SHP77 treated with DMSO at 0.1 percent for 48 hours (cell line): ENCODE data around the gene TXNDC5.

Experiments used
- DNase-seq: peaks from one replicate; lab custom pipeline; 2025; lab: John Stamatoyannopoulos, UW

The TXNDC5 gene

GRCh38 chr6:7910654-7911344 lies at the start of gene TXNDC5:
TXNDC5 (minus strand) TSS chr6:7910788; CDS start chr6:7910776, 12 bp downstream.
- DNase-seq, result peak; percentile 8

GRCh38 chr6:7960141-7960540 lies 49.6 kb upstream of the TXNDC5 start:
- DNase-seq, result no peak

- DNase-seq, result no peak
Measured at GRCh38 chr6:7959453-7959852, 48.9 kb upstream of the TXNDC5 start.

GRCh38 chr6:7958464-7958863 lies 47.9 kb upstream of the TXNDC5 start:
- no peak for DNase-seq

- DNase-seq, result no peak
Measured at GRCh38 chr6:7956257-7956656, 45.7 kb upstream of the TXNDC5 start.

GRCh38 chr6:7954477-7955200 lies 44.1 kb upstream of the TXNDC5 start:
- no peak for DNase-seq

- no peak for DNase-seq
Measured at GRCh38 chr6:7953753-7954152, 43.2 kb upstream of the TXNDC5 start.

GRCh38 chr6:7939864-7940228 lies 29.3 kb upstream of the TXNDC5 start:
- no peak for DNase-seq

GRCh38 chr6:7939184-7939863 lies 28.7 kb upstream of the TXNDC5 start:
- DNase-seq, result peak; percentile 45

- no peak for DNase-seq
Measured at GRCh38 chr6:7938562-7939183, 28.1 kb upstream of the TXNDC5 start.

GRCh38 chr6:7933794-7934193 lies 23.2 kb upstream of the TXNDC5 start:
- DNase-seq, result no peak

GRCh38 chr6:7932625-7933024 lies 22.0 kb upstream of the TXNDC5 start:
- no peak for DNase-seq

- DNase-seq, result no peak
Measured at GRCh38 chr6:7924867-7925266, 14.3 kb upstream of the TXNDC5 start.

GRCh38 chr6:7922596-7922995 lies 12.0 kb upstream of the TXNDC5 start:
- no peak for DNase-seq

- no peak for DNase-seq
Measured at GRCh38 chr6:7921632-7922092, 11.1 kb upstream of the TXNDC5 start.

GRCh38 chr6:7921046-7921445 lies 10.5 kb upstream of the TXNDC5 start:
- DNase-seq, result no peak

GRCh38 chr6:7920425-7920824 lies 9.8 kb upstream of the TXNDC5 start:
- no peak for DNase-seq

GRCh38 chr6:7919871-7920270 lies 9.3 kb upstream of the TXNDC5 start:
- no peak for DNase-seq

- no peak for DNase-seq
Measured at GRCh38 chr6:7918403-7918802, 7.8 kb upstream of the TXNDC5 start.

- no peak for DNase-seq
Measured at GRCh38 chr6:7917729-7918128, 7.1 kb upstream of the TXNDC5 start.

- no peak for DNase-seq
Measured at GRCh38 chr6:7916959-7917358, 6.4 kb upstream of the TXNDC5 start.

- DNase-seq, result no peak
Measured at GRCh38 chr6:7914991-7915789, 4.6 kb upstream of the TXNDC5 start.
